Measurements from ENCODE around the gene ZDHHC14. TPM values are rescaled to one million over a fixed set of nuclear protein-coding genes. Genes with fewer than 3 reads are reported as not detected.

Gene ZDHHC14
- total RNA-seq, 1 donor from 2014 or later: 26.1 TPM

DNA sequence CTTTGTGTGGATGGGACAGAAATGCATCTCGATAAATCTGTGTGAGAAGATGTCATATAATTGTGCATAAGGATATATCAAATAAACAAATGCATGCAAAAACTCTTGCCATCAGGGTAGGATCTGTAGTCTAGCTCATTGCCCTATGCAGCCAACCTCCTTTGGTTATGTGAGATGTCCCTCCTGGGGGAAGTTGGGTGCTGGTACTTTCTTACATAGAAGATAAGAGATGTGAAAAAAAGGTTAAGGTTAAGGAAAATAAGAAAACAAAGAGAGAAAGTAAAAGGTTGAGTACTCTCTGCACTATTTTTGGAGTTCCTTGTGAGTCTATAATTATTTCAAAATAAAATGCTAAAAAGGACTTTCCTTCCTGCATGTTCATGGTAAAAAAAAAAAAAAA is 30.4 kb downstream of the ZDHHC14 start:
- peaks cover 2% of the 10 kb centered on the region for H3K4me1 Mint-ChIP-seq (ENCODE audit: unreplicated experiment)
- no peaks in the 10 kb centered on the region for H3K27me3 Mint-ChIP-seq (ENCODE audit: unreplicated experiment)
- H3K27ac Mint-ChIP-seq (ENCODE audit: unreplicated experiment): no peak overlapping the region
- no peaks in the 10 kb centered on the region for H3K9me3 Mint-ChIP-seq (ENCODE audit: unreplicated experiment)
- H3K4me3 Mint-ChIP-seq (ENCODE audit: unreplicated experiment): no peak overlapping the region
- H3K36me3 Mint-ChIP-seq (ENCODE audit: low read depth, unreplicated experiment): peaks cover 5% of the 10 kb centered on the region
- DNase-seq (ENCODE audit: low spot score): no peak
- TF ChIP-seq, protein P1, sequence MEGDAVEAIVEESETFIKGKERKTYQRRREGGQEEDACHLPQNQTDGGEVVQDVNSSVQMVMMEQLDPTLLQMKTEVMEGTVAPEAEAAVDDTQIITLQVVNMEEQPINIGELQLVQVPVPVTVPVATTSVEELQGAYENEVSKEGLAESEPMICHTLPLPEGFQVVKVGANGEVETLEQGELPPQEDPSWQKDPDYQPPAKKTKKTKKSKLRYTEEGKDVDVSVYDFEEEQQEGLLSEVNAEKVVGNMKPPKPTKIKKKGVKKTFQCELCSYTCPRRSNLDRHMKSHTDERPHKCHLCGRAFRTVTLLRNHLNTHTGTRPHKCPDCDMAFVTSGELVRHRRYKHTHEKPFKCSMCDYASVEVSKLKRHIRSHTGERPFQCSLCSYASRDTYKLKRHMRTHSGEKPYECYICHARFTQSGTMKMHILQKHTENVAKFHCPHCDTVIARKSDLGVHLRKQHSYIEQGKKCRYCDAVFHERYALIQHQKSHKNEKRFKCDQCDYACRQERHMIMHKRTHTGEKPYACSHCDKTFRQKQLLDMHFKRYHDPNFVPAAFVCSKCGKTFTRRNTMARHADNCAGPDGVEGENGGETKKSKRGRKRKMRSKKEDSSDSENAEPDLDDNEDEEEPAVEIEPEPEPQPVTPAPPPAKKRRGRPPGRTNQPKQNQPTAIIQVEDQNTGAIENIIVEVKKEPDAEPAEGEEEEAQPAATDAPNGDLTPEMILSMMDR (IDR thresholded peaks at IDR 0.05; ENCODE audit: unreplicated experiment): no peak

DNA sequence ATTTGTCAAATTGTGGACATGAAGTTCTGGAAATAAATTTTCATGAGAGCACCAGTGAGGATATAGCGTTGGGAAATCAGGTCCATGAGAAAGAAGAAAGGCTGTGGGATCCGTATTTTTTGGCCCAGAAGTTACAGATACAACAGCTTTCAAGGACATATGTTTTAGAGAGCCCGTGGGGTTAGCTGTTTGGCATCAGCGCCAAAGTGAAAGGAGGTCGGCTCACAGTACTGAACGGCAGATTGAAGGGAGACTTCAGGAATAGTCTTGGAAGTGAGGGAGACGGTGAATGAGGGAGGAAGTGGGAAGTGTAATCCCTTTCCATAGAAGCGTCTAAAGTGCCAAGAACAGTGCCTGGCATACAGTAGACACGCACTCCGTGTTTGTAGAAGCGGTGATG is 31.8 kb downstream of the ZDHHC14 start:
- H3K27ac Mint-ChIP-seq (ENCODE audit: unreplicated experiment): no peak overlapping the region
- TF ChIP-seq, protein P1 (IDR thresholded peaks at IDR 0.05; ENCODE audit: unreplicated experiment): no peak
- no peaks in the 10 kb centered on the region for H3K4me1 Mint-ChIP-seq (ENCODE audit: unreplicated experiment)
- peaks cover 5% of the 10 kb centered on the region for H3K36me3 Mint-ChIP-seq (ENCODE audit: low read depth, unreplicated experiment)
- DNase-seq (ENCODE audit: low spot score): no peak
- no peaks in the 10 kb centered on the region for H3K27me3 Mint-ChIP-seq (ENCODE audit: unreplicated experiment)
- H3K4me3 Mint-ChIP-seq (ENCODE audit: unreplicated experiment): no peak overlapping the region
- no peaks in the 10 kb centered on the region for H3K9me3 Mint-ChIP-seq (ENCODE audit: unreplicated experiment)

DNA sequence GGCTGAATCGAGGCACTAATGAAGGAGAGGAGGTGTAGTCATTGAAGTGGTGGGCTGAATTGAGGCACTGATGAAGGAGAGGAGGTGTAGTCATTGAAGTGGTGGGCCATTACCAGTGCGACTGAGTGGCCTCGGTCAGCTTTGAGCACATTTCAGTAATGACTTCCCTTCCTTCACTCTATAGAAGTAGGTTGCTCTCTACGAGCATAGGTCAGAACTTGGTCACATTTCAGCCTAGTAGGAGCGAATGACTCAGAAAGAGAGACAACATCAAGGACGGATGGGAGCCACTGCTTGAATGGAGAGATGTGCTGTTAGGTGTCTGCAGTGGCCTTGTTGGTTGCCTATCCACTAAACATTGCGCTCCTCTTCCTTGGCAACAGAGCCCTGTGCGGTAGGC is 39.5 kb downstream of the ZDHHC14 start:
- Mint-ChIP-seq H3K4me1 (ENCODE audit: unreplicated experiment) (no peaks in the 10 kb centered on the region), H3K27ac (ENCODE audit: unreplicated experiment) (no peak overlapping the region), H3K27me3 (ENCODE audit: unreplicated experiment) (no peaks in the 10 kb centered on the region), H3K4me3 (ENCODE audit: unreplicated experiment) (no peak overlapping the region), H3K36me3 (ENCODE audit: low read depth, unreplicated experiment) (peaks cover 14% of the 10 kb centered on the region), H3K9me3 (ENCODE audit: unreplicated experiment) (no peaks in the 10 kb centered on the region)
- TF ChIP-seq, protein P1 (IDR thresholded peaks at IDR 0.05; ENCODE audit: unreplicated experiment): no peak
- no peak for DNase-seq (ENCODE audit: low spot score)

GRCh38 chr6:157424491-157425020 is 43.6 kb downstream of the ZDHHC14 start:
- Mint-ChIP-seq H3K36me3 (ENCODE audit: low read depth, unreplicated experiment) (peaks cover 12% of the 10 kb centered on the region), H3K4me1 (ENCODE audit: unreplicated experiment) (peaks cover 21% of the 10 kb centered on the region), H3K9me3 (ENCODE audit: unreplicated experiment) (no peaks in the 10 kb centered on the region), H3K27ac (ENCODE audit: unreplicated experiment) (no peak overlapping the region), H3K4me3 (ENCODE audit: unreplicated experiment) (no peak overlapping the region), H3K27me3 (ENCODE audit: unreplicated experiment) (peaks cover 6% of the 10 kb centered on the region)
- TF ChIP-seq, protein P1 (IDR thresholded peaks at IDR 0.05; ENCODE audit: unreplicated experiment): no peak
- no peak for DNase-seq (ENCODE audit: low spot score)

- Mint-ChIP-seq H3K9me3 (ENCODE audit: unreplicated experiment) (no peaks in the 10 kb centered on the region), H3K27ac (ENCODE audit: unreplicated experiment) (no peak overlapping the region), H3K27me3 (ENCODE audit: unreplicated experiment) (peaks cover 9% of the 10 kb centered on the region), H3K4me3 (ENCODE audit: unreplicated experiment) (no peak overlapping the region), H3K36me3 (ENCODE audit: low read depth, unreplicated experiment) (peaks cover 5% of the 10 kb centered on the region), H3K4me1 (ENCODE audit: unreplicated experiment) (peaks cover 24% of the 10 kb centered on the region)
- no peak for DNase-seq (ENCODE audit: low spot score)
- TF ChIP-seq, protein P1 (IDR thresholded peaks at IDR 0.05; ENCODE audit: unreplicated experiment): no peak
These were observed 47.0 kb downstream of the ZDHHC14 start for GRCh38 chr6:157427969-157428368.
